IMR-90 (cell line): ENCODE data around the gene UBTD1. TPM values are rescaled to one million over a fixed set of nuclear protein-coding genes. Genes with fewer than 3 reads are reported as not detected.
A peak's percentile ranks its signal among the peaks of the same experiment; 100 is the strongest.

Experiments used
- ATAC-seq: fragments of 200-7000 bp; cut with Tn5 transposase; 2 replicates; pipeline ENCODE4 v1.9.1; 2020; ENCODE audit warnings: low read depth, mild to moderate bottlenecking, moderate library complexity
- BruUV-seq: library from RNA; stranded (reverse); fragments of 400-500 nt; replicated peaks from 2 replicates; lab custom pipeline; 2021; lab: Mats Ljungman, UMichigan
- CTCF ChIA-PET: fragments of 300-600 bp; formaldehyde crosslinking; extraction: SDS; loops from one replicate; lab custom pipeline; 2021; ENCODE audit warnings: antibody characterized with exemption; lab: Yijun Ruan, JAX
- POLR2A ChIA-PET: fragments of 300-600 bp; sonication (Branson Sonifier 250); formaldehyde crosslinking; loops from one replicate; lab custom pipeline; 2022; ENCODE audit warnings: antibody characterized with exemption; ENCODE audit not compliant: unreplicated experiment; lab: Charles Lee
- DNase-seq: peaks from one replicate; pipeline ENCODE4 v3.0.0; 2013
- H2AFZ ChIP-seq: replicated peaks from 2 replicates; pipeline ENCODE3; 2013; ENCODE audit warnings: low read length, mild to moderate bottlenecking; ENCODE audit not compliant: poor library complexity
- H2AK5ac ChIP-seq: 2 replicates; pipeline ENCODE4 v1.6.1; 2013; ENCODE audit warnings: low read depth, low read length, inconsistent platforms
- H2AK9ac ChIP-seq: replicated peaks from 2 replicates; pipeline ENCODE3; 2013; ENCODE audit warnings: mild to moderate bottlenecking, low read depth, low read length, moderate library complexity; ENCODE audit not compliant: poor library complexity
- H2BK120ac ChIP-seq: 2 replicates; pipeline ENCODE4 v1.6.1; 2013; ENCODE audit warnings: low read depth, low read length, inconsistent platforms
- H2BK15ac ChIP-seq: 3 replicates; pipeline ENCODE4 v1.6.1; 2013; ENCODE audit warnings: low read depth, low read length, inconsistent platforms
- H2BK20ac ChIP-seq: 2 replicates; pipeline ENCODE4 v1.6.1; 2013; ENCODE audit warnings: low read depth, mild to moderate bottlenecking, inconsistent platforms, low read length, moderate library complexity
- H2BK5ac ChIP-seq: 2 replicates; pipeline ENCODE4 v1.6.1; 2013; ENCODE audit warnings: mild to moderate bottlenecking, low read depth, low read length, inconsistent platforms; ENCODE audit not compliant: poor library complexity, severe bottlenecking
- H3K14ac ChIP-seq: replicated peaks from 2 replicates; pipeline ENCODE4 v1.6.1; 2013; ENCODE audit warnings: low read depth, low read length, inconsistent platforms
- H3K18ac ChIP-seq: 2 replicates; pipeline ENCODE4 v1.6.1; 2013; ENCODE audit warnings: low read depth, low read length, control low read depth
- H3K23ac ChIP-seq: 2 replicates; pipeline ENCODE4 v1.6.1; 2013; ENCODE audit warnings: low read depth, low read length, inconsistent platforms
- H3K27ac ChIP-seq: 2 replicates; pipeline ENCODE4 v1.5.1; 2013; ENCODE audit warnings: mild to moderate bottlenecking, control low read depth, low read length; ENCODE audit not compliant: insufficient read depth
- H3K27me3 ChIP-seq: 2 replicates; pipeline ENCODE4 v1.6.1; 2013; ENCODE audit warnings: low read length; ENCODE audit not compliant: control insufficient read depth, insufficient read depth
- H3K36me3 ChIP-seq: 2 replicates; pipeline ENCODE4 v1.6.1; 2013; ENCODE audit warnings: low read length, mixed read lengths; ENCODE audit not compliant: control insufficient read depth, insufficient read depth
- H3K4ac ChIP-seq: 2 replicates; pipeline ENCODE4 v1.6.1; 2013; ENCODE audit warnings: low read depth, low read length, inconsistent platforms
- H3K4me1 ChIP-seq: 2 replicates; pipeline ENCODE4 v1.6.1; 2013; ENCODE audit warnings: low read length, mixed read lengths; ENCODE audit not compliant: control insufficient read depth, insufficient read depth
- H3K4me2 ChIP-seq: 2 replicates; pipeline ENCODE4 v1.6.1; 2013; ENCODE audit warnings: low read depth, mild to moderate bottlenecking, control low read depth, low read length, moderate library complexity
- H3K4me3 ChIP-seq: 2 replicates; pipeline ENCODE4 v1.5.1; 2013; ENCODE audit warnings: low read depth, mild to moderate bottlenecking, control low read depth, low read length, moderate library complexity; ENCODE audit not compliant: insufficient read depth
- H3K56ac ChIP-seq: 2 replicates; pipeline ENCODE4 v1.6.1; 2013; ENCODE audit warnings: low read length, inconsistent platforms; ENCODE audit not compliant: insufficient read depth; ENCODE audit errors: extremely low read depth
- H3K79me1 ChIP-seq, 2 experiments: 2 replicates each; pipeline ENCODE4 v1.6.1; 2013; ENCODE audit warnings: low read length in 2 of 2, inconsistent platforms in 1 of 2, low read depth in 1 of 2
- H3K9ac ChIP-seq: 2 replicates; pipeline ENCODE4 v1.6.1; 2013; ENCODE audit warnings: low read depth, low read length, control low read depth
- H3K9me1 ChIP-seq: 2 replicates; pipeline ENCODE4 v1.6.1; 2013; ENCODE audit warnings: low read length, inconsistent platforms; ENCODE audit not compliant: insufficient read depth
- H3K9me3 ChIP-seq: 2 replicates; pipeline ENCODE4 v1.6.1; 2013; ENCODE audit warnings: low read length; ENCODE audit not compliant: control insufficient read depth, insufficient read depth
- H4K20me1 ChIP-seq: 2 replicates; pipeline ENCODE4 v1.6.1; 2013; ENCODE audit warnings: low read length, inconsistent platforms; ENCODE audit not compliant: insufficient read depth
- H4K5ac ChIP-seq: 2 replicates; pipeline ENCODE4 v1.6.1; 2013; ENCODE audit warnings: mild to moderate bottlenecking, low read depth, low read length, control low read depth
- H4K8ac ChIP-seq, 2 experiments: 2 replicates each; pipeline ENCODE4 v1.6.1; 2013; ENCODE audit warnings: low read depth in 2 of 2, low read length in 2 of 2, control low read depth in 1 of 2, inconsistent platforms in 1 of 2
- H4K91ac ChIP-seq: 2 replicates; pipeline ENCODE4 v1.6.1; 2013; ENCODE audit warnings: low read depth, low read length, inconsistent platforms; ENCODE audit not compliant: insufficient read depth
- CEBPB ChIP-seq: IDR thresholded peaks from 2 replicates; pipeline ENCODE4 v1.6.1; 2012; ENCODE audit warnings: low read depth, low read length, improper control_type of control experiment
- ELK1 ChIP-seq: fragments of 150-350 bp; IDR thresholded peaks from 2 replicates; pipeline ENCODE4 v1.6.1; 2016; ENCODE audit warnings: low read depth, mild to moderate bottlenecking, low read length, moderate library complexity, borderline replicate concordance
- FOS ChIP-seq: fragments of 150-350 bp; IDR thresholded peaks from 2 replicates; pipeline ENCODE4 v1.6.1; 2016; ENCODE audit warnings: low read depth, low read length
- MAZ ChIP-seq: IDR thresholded peaks from 2 replicates; pipeline ENCODE4 v1.6.1; 2012; ENCODE audit warnings: low read depth, mild to moderate bottlenecking, low read length, improper control_type of control experiment, moderate library complexity, borderline replicate concordance
- POLR2A ChIP-seq: IDR thresholded peaks from 2 replicates; pipeline ENCODE4 v1.6.1; 2012; ENCODE audit warnings: mild to moderate bottlenecking, low read depth, low read length
- WGBS, 2 experiments: methylation state at CpG; one replicate each; pipeline versions ENCODE4 v1.1.5 to v1.1.7; 2013; ENCODE audit warnings: missing lambda C conversion rate in 2 of 2; ENCODE audit not compliant: insufficient read length in 1 of 2; ENCODE audit errors: extremely low coverage in 2 of 2; 5-methylcytosine and 5-hydroxymethylcytosine counted together
- dilution Hi-C: fragments of 300-500 bp; cut with HindIII; formaldehyde crosslinking; loops from one replicate; pipeline ENCODE4 v1.14.3; 2018; ENCODE audit warnings: low sequenced_read_pairs; ENCODE audit not compliant: unreplicated experiment
- in situ Hi-C: fragments of 300-500 bp; cut with MboI; formaldehyde crosslinking; loops from 3 replicates; pipeline ENCODE4 v1.14.3; 2019; ENCODE audit warnings: low sequenced_read_pairs, inconsistent platforms, mixed read lengths
- intact Hi-C: fragments of 100-400 bp; cut with micrococcal nuclease; formaldehyde crosslinking; loops from 2 replicates; pipeline ENCODE4 v1.10.0; 2022
- polyA plus RNA-seq, 3 experiments: library from polyadenylated mRNA; depleted of rRNA; stranded (reverse); fragments of >200 nt; gene quantifications; 2 replicates each; pipeline ENCODE4 v1.2.3, GENCODE V29; 2012; ENCODE audit warnings: low replicate concordance in 1 of 3
- total RNA-seq: library from RNA; depleted of rRNA; stranded (reverse); fragments of >200 nt; gene quantifications from 2 replicates; pipeline ENCODE4 v1.2.3, GENCODE V29; 2012

UBTD1 gene
- total and polyA plus RNA-seq, 2 of the 4 experiments (the other 2 are of a cell fraction) = 21.9 to 44.9 TPM

GRCh38 chr10:97518301-97519043, 19.7 kb downstream of the UBTD1 start:
- Histone ChIP-seq H3K4me3 (no peak overlapping the region), H3K27ac (no peak overlapping the region), H4K20me1 (peaks cover 82% of the 10 kb centered on the region), H3K56ac (no peak overlapping the region), H2AK5ac (no peak overlapping the region), H3K9me3 (no peaks in the 10 kb centered on the region), H2AK9ac (no peak overlapping the region), H4K91ac (no peak overlapping the region), H3K4me1 (peaks cover 9% of the 10 kb centered on the region), H3K23ac (peak overlapping the region; percentile 16; the same call in 1 of the 2 replicates), H2BK5ac (no peak overlapping the region), H3K79me1 (peaks cover 35 to 80% of the 10 kb centered on the region in 2 experiments), H3K9ac (no peak overlapping the region), H2BK20ac (no peak overlapping the region), H3K27me3 (no peaks in the 10 kb centered on the region), H4K8ac (no peak overlapping the region), H2BK15ac (no peak overlapping the region), H4K5ac (no peak overlapping the region), H3K18ac (no peak overlapping the region), H3K36me3 (no peaks in the 10 kb centered on the region), H2AFZ (no peak overlapping the region), H3K14ac (no peak overlapping the region; the same call in 1 of the 2 replicates), H3K4ac (no peak overlapping the region), H2BK120ac (no peak overlapping the region), H3K9me1 (peaks cover 16% of the 10 kb centered on the region; the same call in 1 of the 2 replicates), H3K4me2 (no peak overlapping the region)
- peak; percentile 27 for DNase-seq
- peak; percentile 56; the same call in 1 of the 2 replicates for TF ChIP-seq CEBPB
- no peak for TF ChIP-seq POLR2A
- no peak for TF ChIP-seq ELK1
- no peak for TF ChIP-seq MAZ
- TF ChIP-seq FOS = no peak
- CTCF ChIA-PET = no interaction called here
- peak; percentile 27 for ATAC-seq
- BruUV-seq = no TSS peak
- POLR2A ChIA-PET = no interaction called here
- intact Hi-C loops (no loop called here), dilution Hi-C loops (no loop called here), in situ Hi-C loops (no loop called here)
- WGBS, 2 experiments = 27% methylated on average over 6 of the region's 10 CpGs; no CpG with 5 or more reads in 1 of the 2 experiments
